ENCODE results near the gene ASB13.

- TF ChIP-seq EZH2phosphoT487 (IDR thresholded peaks at IDR 0.05; ENCODE audit: borderline replicate concordance, low read depth): no peak
- no peak for TF ChIP-seq RFX5 (IDR thresholded peaks at IDR 0.05; ENCODE audit: low read length)
These were observed 62.6 kb downstream of the ASB13 start for GRCh38 chr10:5603848-5604170.
